Endothelial cell (in vitro differentiated cells): ENCODE measurements around the gene CARNS1. TPM values are rescaled to one million over a fixed set of nuclear protein-coding genes. Genes with fewer than 3 reads are reported as not detected.

ENCODE experiments used
- DNase-seq: peaks from one replicate; pipeline ENCODE4 v3.0.0; 2021; ENCODE audit warnings: low spot score
- H3K27ac Mint-ChIP-seq: one replicate; pipeline ENCODE4 v1.8.0; 2021; ENCODE audit warnings: mixed read lengths, inconsistent platforms; ENCODE audit not compliant: unreplicated experiment
- H3K27me3 Mint-ChIP-seq: one replicate; pipeline ENCODE4 v1.8.0; 2021; ENCODE audit warnings: mild to moderate bottlenecking, moderate library complexity, mixed read lengths, inconsistent platforms; ENCODE audit not compliant: unreplicated experiment
- H3K36me3 Mint-ChIP-seq: one replicate; pipeline ENCODE4 v1.8.0; 2021; ENCODE audit warnings: mild to moderate bottlenecking, low read depth, mixed read lengths, inconsistent platforms; ENCODE audit not compliant: unreplicated experiment
- H3K4me1 Mint-ChIP-seq: one replicate; pipeline ENCODE4 v1.8.0; 2021; ENCODE audit warnings: mild to moderate bottlenecking, mixed read lengths, inconsistent platforms; ENCODE audit not compliant: unreplicated experiment
- H3K4me3 Mint-ChIP-seq: one replicate; pipeline ENCODE4 v1.8.0; 2021; ENCODE audit warnings: mild to moderate bottlenecking, mixed read lengths, inconsistent platforms; ENCODE audit not compliant: unreplicated experiment
- H3K9me3 Mint-ChIP-seq: one replicate; pipeline ENCODE4 v1.8.0; 2021; ENCODE audit warnings: mixed read lengths, inconsistent platforms; ENCODE audit not compliant: unreplicated experiment
- total RNA-seq: library from RNA; stranded (reverse); fragmentation: NEBNext Ultra II Directional; extraction: Animal tissue kit (Norgen Biotek cat#: 25700); gene quantifications from one replicate; pipeline ENCODE4 v1.2.1, GENCODE V29; 2021; ENCODE audit not compliant: unreplicated experiment
- TF ChIP-seq, protein P1 (sequence below): fragments of 200-600 bp; sonication (generic); IDR thresholded peaks from one replicate; pipeline ENCODE4 v1.5.0; 2021; ENCODE audit warnings: antibody characterized with exemption; ENCODE audit not compliant: unreplicated experiment

Gene CARNS1
- total RNA-seq, 1 donor from 2014 or later = not detected

DNA sequence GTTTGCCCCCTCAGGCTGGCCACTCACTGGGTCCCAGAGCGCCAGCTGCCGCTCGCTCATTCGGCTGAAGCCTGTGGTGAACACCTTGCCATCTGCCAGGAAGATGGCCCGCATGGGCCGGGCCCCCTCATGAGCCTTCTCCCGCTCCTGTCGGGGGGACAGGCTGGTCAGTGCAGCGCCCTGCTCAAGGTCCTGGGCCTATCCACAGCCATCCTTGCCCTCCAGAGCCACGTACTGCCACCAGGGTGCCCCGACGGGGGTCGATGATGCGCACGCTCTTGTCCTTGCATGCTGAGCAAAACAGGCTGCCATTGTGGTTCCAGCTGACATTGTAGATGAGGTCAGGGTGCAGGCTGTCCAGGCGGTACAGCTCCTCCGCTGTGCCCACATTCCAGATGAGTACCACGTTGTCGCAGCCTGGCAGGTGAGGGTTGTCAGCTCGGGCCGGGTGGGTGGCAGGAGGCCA lies 25.7 kb downstream of the CARNS1 start:
- H3K27ac Mint-ChIP-seq = peak overlapping the region; percentile 42
- H3K4me3 Mint-ChIP-seq = no peak overlapping the region
- no peak for DNase-seq
- peaks cover 15% of the 10 kb centered on the region for H3K36me3 Mint-ChIP-seq
- H3K9me3 Mint-ChIP-seq = no peaks in the 10 kb centered on the region
- H3K27me3 Mint-ChIP-seq = peaks cover 29% of the 10 kb centered on the region
- H3K4me1 Mint-ChIP-seq = peaks cover 24% of the 10 kb centered on the region
- TF ChIP-seq, protein P1, sequence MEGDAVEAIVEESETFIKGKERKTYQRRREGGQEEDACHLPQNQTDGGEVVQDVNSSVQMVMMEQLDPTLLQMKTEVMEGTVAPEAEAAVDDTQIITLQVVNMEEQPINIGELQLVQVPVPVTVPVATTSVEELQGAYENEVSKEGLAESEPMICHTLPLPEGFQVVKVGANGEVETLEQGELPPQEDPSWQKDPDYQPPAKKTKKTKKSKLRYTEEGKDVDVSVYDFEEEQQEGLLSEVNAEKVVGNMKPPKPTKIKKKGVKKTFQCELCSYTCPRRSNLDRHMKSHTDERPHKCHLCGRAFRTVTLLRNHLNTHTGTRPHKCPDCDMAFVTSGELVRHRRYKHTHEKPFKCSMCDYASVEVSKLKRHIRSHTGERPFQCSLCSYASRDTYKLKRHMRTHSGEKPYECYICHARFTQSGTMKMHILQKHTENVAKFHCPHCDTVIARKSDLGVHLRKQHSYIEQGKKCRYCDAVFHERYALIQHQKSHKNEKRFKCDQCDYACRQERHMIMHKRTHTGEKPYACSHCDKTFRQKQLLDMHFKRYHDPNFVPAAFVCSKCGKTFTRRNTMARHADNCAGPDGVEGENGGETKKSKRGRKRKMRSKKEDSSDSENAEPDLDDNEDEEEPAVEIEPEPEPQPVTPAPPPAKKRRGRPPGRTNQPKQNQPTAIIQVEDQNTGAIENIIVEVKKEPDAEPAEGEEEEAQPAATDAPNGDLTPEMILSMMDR = no peak

DNA sequence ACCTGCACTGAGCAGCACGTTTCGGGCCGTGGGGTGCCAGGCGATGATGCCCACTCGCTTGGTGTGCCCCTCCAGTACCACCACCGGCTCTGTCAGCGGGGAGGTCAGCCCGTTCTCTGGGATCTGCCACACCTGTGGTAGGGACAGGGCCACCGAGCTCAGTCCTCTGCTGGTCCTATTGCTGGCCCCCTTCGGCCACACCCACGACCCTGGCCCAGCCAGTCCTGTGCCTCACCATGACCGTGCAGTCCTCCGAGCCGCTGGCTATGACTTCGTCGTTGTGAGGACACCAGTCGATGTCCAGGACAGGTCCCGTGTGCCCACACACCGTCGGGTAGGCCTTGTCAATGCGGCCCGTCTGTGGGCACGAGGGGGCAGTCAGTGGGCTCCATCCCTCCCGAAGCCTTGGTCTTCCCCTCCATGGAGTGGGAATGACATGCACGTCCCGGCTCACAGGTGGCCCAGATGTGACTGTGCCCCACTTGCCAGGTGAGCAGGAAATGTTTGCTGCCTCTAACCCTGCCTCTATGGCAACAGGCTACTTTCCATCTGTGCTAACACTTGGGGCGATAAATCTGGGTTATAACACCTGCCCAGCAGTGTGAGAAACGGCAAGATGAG lies 26.4 kb downstream of the CARNS1 start:
- H3K9me3 Mint-ChIP-seq = no peaks in the 10 kb centered on the region

DNA sequence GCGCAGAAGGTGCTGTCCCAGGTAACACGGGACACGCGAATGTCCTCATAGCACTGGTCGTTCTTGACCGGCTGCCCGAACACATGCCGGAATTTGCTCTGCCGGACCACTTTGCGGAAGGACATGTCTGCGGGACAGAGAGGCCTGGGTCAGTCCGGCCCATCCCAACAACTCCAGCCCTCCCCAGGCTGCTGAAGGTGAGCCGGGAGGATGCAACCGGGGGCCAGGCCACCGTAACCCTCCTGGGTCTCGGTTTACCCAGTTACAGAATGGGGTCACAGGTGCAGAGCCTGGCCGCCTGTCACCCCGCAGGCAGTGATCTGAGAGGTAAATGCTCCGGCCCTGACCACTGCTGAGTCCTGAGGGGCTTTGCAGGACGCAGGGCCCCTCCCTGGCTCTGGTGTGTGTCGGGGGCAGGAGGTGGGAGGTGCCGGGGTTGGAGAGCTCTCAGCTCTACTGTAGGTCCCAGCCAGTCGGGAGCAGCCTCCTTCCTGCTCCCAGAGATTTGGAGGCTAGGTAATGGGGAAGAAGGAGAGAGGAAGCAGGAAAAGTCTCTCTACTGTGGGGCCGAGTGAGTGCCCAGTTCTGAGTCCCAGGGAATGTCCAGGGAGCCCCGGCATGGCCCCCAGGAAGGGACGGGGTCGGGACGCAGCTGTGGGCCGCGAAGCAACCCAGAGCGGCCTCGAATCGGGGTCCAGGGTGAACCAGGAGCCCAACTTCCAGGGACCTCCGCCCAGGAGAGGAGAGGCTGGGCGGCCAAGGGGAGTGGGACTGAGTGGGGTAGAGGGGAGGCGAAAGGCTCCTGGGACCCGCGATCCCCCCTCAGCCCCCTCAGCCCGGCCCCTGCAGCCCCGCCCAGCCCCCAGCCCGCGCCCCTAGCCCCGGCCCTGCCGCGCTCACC lies 27.3 kb downstream of the CARNS1 start:
- Mint-ChIP-seq H3K36me3 (peaks cover 10% of the 10 kb centered on the region), H3K4me1 (peaks cover 21% of the 10 kb centered on the region), H3K9me3 (no peaks in the 10 kb centered on the region), H3K4me3 (peak overlapping the region; percentile 95), H3K27ac (peak overlapping the region; percentile 95), H3K27me3 (peaks cover 28% of the 10 kb centered on the region)
- TF ChIP-seq, protein P1 = no peak
- no peak for DNase-seq

More for the DNA sequence above, 26.4 kb downstream of the CARNS1 start:
- peak overlapping the region; percentile 95 for H3K4me3 Mint-ChIP-seq
- peak overlapping the region; percentile 80 for H3K27ac Mint-ChIP-seq
- peaks cover 29% of the 10 kb centered on the region for H3K27me3 Mint-ChIP-seq
- TF ChIP-seq, protein P1 = no peak
- peaks cover 21% of the 10 kb centered on the region for H3K4me1 Mint-ChIP-seq
- H3K36me3 Mint-ChIP-seq = peaks cover 11% of the 10 kb centered on the region
- no peak for DNase-seq

DNA sequence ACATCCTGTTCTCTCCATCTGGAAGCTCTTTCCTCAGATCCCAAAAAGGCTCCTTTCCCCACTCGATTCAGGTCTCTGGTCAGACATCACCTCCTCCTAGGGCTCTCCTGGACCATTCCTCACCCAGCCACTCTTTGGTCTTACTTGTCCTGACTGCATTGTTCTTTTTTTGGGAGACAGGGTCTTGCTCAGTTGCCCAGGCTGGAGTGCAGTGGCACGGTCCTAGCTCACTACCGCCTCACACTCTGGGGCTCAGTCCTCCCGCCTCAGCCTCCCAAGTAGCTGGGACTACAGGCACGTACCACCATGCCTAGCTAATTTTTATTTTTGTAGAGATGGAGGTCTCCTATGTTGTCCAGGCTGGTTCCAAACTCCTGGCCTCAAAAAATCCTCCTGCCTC lies 30.0 kb downstream of the CARNS1 start:
- Mint-ChIP-seq H3K4me3 (peak overlapping the region; percentile 78), H3K36me3 (no peaks in the 10 kb centered on the region), H3K27ac (peak overlapping the region; percentile 3), H3K9me3 (no peaks in the 10 kb centered on the region), H3K4me1 (peaks cover 15% of the 10 kb centered on the region), H3K27me3 (peaks cover 12% of the 10 kb centered on the region)
- TF ChIP-seq, protein P1 = no peak
- no peak for DNase-seq
